ENCODE measurements around the gene DIABLO.
"Not testable (repeated sequence)": the region's sequence is repeated elsewhere in the genome, so short reads cannot be mapped to it uniquely, and the experiment has no call there.

The DIABLO gene

DNA sequence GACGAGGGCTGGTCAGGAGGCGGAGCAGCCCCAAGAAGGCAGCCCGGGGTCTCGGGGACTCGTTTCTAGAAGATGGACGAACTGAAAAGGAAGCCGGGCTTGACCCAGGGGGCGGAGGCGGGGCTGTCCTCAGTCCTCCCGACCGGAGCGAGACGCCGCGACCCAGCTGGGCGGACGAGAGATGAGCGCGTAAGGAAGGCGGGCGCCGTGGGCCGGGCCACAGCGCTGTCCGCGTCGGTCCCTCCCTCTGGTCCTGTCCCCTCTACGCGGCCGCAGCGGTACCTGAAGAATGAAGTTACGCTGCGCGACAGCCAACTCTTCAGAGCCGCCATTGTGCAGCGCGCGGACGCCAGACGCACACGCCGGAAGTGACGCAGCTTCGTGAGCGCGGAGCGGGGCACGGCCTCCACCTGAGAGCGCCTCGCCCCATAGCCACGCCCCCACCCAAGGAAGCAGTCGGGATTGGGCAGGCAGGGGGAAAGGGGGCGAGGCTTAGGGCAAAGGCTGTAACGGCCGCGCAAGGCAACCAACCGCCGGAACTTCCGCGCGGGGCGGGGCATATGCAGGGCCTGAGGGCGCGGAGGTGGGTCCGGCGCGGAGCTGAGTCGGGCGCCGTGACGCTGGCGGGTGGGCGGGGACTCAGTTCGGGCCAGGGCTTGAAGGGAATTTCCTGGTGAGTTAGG, at the start of gene DIABLO:
Gene DIABLO, minus strand, starts transcription at position 370 of the 683 bp plus-strand sequence. Its CDS starts 38 bp downstream, at position 332.
- DNase-seq (ENCODE audit: low read depth), result peak; percentile 100
- TF ChIP-seq, protein P1, sequence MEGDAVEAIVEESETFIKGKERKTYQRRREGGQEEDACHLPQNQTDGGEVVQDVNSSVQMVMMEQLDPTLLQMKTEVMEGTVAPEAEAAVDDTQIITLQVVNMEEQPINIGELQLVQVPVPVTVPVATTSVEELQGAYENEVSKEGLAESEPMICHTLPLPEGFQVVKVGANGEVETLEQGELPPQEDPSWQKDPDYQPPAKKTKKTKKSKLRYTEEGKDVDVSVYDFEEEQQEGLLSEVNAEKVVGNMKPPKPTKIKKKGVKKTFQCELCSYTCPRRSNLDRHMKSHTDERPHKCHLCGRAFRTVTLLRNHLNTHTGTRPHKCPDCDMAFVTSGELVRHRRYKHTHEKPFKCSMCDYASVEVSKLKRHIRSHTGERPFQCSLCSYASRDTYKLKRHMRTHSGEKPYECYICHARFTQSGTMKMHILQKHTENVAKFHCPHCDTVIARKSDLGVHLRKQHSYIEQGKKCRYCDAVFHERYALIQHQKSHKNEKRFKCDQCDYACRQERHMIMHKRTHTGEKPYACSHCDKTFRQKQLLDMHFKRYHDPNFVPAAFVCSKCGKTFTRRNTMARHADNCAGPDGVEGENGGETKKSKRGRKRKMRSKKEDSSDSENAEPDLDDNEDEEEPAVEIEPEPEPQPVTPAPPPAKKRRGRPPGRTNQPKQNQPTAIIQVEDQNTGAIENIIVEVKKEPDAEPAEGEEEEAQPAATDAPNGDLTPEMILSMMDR (IDR thresholded peaks at IDR 0.05; ENCODE audit: insufficient read depth, low read depth, low read length, missing control alignments), result no peak

DNA sequence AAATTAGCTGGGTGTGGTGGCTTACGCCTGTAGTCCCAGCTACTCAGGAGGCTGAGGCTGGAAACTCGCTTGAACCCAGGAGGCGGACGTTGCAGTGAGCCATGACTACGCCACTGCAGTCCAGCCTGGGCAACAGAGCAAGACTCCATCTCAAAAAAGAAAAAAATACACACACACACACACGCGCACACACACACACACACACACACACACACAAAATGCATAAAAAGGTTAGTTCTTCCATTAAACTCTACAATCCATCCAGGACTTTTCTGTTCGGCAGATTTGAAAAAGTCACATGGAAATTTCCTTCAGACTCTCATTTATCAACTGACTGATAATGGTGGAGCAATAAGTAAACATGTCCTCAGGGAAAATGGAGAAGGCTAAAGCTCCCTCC, 49.6 kb upstream of the DIABLO start:
- DNase-seq (ENCODE audit: low read depth), result no peak
- TF ChIP-seq, protein P1 (IDR thresholded peaks at IDR 0.05; ENCODE audit: insufficient read depth, low read depth, low read length, missing control alignments), result no peak
- no peak overlapping the region for H3K4me3 ChIP-seq (ENCODE audit: low read depth, low read length)

More for the DNA sequence above, at the start of gene DIABLO:
- peak within 1 kb of the TSS; percentile 96 for H3K4me3 ChIP-seq (ENCODE audit: low read depth, low read length)

DNA sequence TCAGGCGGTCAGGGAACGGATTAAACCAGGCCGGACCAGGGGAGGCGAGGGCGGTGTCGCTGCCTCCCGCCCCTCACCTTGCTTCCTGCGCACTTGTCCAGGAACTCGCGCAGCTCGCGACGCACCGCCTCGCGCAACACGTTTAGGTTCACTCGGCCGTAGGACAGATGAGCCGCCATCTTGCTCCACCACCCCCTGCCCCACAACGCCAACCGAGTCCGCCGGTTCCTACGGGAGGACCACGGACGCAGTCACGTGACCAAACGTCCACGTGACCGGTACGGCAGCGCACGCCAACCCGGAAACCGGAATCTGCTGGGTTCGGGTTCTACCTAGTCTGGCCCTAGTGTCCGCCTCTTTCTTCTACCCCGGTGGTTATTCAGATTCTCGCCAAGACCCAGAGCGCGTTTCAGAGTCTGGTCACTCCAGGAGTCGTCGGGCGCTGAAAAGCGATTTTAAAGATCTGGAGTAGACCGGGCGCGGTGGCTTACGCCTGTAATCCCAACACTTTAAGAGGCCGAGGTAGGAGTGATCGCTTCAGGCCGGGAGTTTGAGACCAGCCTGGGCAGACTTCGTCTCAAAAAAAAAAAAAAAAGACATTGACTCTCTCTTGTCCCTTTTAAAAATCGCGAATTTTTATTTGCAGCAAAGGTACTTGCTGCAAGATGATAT, 40.5 kb upstream of the DIABLO start, which contains the start of gene VPS33A:
Gene VPS33A, minus strand, starts transcription at position 265 of the 672 bp plus-strand sequence. Its CDS starts 86 bp downstream, at position 179.
- peak; percentile 99 for DNase-seq (ENCODE audit: low read depth)
- TF ChIP-seq, protein P1 (IDR thresholded peaks at IDR 0.05; ENCODE audit: insufficient read depth, low read depth, low read length, missing control alignments), result no peak
- peak within 1 kb of the TSS; percentile 91 for H3K4me3 ChIP-seq (ENCODE audit: low read depth, low read length)

DNA sequence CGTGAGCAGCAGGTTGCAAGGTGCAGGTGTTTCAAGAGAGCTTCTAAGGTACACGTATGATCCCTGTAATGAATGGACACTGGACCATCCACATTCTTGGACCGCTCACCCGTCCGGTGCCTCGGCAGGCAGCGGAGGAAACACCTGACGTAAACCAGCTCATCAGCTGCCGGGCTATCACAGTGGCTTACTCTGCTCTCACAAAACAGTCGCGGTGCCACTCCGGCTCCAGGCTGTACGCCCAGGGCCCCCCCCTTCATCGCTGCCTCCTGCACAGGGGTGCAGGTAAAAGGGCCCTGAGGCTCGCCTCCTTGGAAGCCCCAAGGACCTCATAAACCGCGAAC, 40.0 kb upstream of the DIABLO start:
- peak overlapping the region; percentile 91 for H3K4me3 ChIP-seq (ENCODE audit: low read depth, low read length)
- peak; percentile 53 for DNase-seq (ENCODE audit: low read depth)
- TF ChIP-seq, protein P1 (IDR thresholded peaks at IDR 0.05; ENCODE audit: insufficient read depth, low read depth, low read length, missing control alignments), result no peak

DNA sequence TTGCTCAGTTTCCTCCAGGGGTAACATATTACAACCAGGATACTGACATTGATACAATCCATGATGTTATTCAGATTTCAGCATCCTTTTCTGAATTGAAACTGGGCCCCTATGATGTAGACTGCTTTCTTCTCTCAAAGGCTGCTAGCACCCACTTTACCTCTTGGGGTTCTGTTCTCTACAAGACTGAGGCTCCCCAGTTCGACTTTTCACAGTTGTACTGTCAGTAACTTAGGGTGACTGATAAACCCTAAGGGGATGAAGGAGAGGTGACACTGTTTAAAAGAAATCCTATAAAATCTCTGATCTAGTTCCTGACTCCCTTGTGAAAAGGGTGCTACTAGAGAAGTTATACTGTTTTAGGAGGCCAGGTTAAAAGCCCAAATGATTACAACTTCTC, 39.6 kb upstream of the DIABLO start:
- peak overlapping the region; percentile 91 for H3K4me3 ChIP-seq (ENCODE audit: low read depth, low read length)
- DNase-seq (ENCODE audit: low read depth), result peak; percentile 22
- TF ChIP-seq, protein P1 (IDR thresholded peaks at IDR 0.05; ENCODE audit: insufficient read depth, low read depth, low read length, missing control alignments), result no peak

DNA sequence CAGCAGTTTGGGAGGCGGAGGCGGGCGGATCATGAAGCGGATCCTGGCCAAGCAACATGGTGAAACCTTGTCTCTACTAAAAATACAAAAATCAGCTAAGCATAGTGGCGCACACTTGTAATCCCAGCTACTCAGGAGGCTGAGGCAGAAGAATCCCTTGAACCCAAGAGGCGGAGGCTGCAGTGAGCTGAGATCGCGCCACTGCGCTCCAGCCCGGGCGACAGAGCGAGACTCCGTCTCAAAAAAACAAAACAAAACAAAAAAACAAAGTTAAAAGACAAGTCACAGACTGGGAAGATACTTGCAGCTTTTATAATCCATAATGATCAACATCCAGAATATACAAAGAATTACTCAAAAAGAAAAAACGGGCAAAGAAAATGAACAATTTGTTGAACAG, 34.9 kb upstream of the DIABLO start:
- H3K4me3 ChIP-seq (ENCODE audit: low read depth, low read length); DNase-seq (ENCODE audit: low read depth): not testable (repeated sequence)

DNA sequence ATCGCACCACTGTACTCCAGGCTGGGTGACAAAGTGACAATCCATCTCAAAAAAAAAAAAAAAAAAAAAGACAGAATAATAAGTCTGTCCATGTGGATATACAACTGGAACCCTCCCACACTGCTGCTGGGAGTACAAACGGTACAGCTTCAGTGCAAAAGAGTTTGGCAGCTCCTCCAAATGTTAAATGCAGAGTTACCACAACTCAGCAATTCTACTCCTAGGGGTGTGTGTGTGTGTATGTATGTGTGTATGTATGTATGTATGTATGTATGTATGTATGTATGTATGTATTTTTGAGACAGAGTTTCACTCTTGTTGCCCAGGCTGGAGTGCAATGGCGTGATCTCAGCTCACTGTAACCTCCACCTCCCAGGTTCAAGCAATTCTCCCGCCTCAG, 33.1 kb upstream of the DIABLO start:
- DNase-seq (ENCODE audit: low read depth); H3K4me3 ChIP-seq (ENCODE audit: low read depth, low read length): not testable (repeated sequence)

DNA sequence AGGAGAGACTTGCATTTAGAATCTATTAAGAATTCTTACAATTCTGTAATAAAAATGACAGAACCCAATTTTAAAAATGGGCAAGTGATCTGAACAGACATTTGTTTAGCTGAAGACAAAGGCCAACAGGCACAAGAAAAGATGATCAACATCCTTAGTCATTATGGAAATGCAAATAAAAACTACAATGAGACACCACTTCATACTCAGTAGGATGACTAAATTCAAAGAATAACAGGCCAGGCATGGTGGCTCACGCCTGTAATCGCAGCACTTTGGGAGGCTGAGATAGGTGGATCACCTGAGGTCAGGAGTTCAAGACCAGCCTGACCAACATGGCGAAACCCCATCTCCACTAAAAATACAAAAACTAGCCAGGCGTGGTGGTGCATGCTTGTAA, 32.6 kb upstream of the DIABLO start:
- not testable (repeated sequence) for H3K4me3 ChIP-seq (ENCODE audit: low read depth, low read length); DNase-seq (ENCODE audit: low read depth)

Data from GM12865 (cell line).